IPS-11a (cell line): ENCODE data around the gene MCU.
"Not testable (repeated sequence)": the region's sequence is repeated elsewhere in the genome, so short reads cannot be mapped to it uniquely, and the experiment has no call there.

ENCODE experiments used
- H3K4me3 ChIP-seq: one replicate; pipeline ENCODE4 v1.5.1; 2013; ENCODE audit warnings: low read depth, low read length, control low read depth

Gene MCU

DNA sequence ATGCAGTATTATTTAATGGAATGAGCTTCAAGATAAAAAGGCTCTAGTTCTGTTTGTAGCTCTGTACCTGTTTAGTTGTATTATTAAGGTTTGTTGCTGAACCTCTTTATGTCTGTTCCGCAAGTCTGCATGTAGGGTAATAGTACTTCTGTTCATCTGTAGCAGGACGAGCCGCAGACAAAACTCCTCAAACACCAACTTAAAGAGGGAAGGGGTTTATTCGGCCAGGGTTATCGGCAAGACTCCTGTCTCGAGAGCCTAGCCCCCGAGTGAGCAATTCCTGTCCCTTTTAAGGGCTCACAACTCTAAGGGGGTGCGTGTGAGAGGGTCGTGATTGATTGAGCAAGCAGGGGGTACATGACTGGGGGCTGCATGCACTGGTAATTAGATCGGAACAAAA lies 67.0 kb downstream of the MCU start:
- H3K4me3 ChIP-seq: not testable (repeated sequence)

DNA sequence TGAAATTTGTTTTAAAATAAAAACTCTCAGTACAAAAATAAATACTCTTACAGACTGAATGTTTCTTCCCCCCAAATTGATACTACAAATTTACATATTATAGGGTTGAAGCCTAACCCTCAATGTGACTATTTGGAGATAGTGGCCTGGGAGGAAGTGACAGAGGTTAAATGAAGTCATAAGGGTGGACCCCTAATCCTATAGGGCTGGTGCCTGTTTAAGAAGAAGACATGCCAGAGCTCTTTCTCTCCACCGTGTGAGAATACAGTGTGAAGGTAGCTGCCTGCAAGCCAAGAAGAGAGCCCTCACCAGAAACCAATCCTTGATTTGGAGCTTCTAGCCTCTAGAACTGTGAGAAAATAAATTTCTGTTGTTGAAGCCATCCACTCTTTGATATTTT lies 67.6 kb downstream of the MCU start:
- H3K4me3 ChIP-seq: no peak overlapping the region

- no peak overlapping the region for H3K4me3 ChIP-seq
Measured at GRCh38 chr10:72761498-72761897, 69.6 kb downstream of the MCU start.

GRCh38 chr10:72762042-72762441 lies 70.1 kb downstream of the MCU start:
- no peak overlapping the region for H3K4me3 ChIP-seq

- no peak overlapping the region for H3K4me3 ChIP-seq
Measured at GRCh38 chr10:72763201-72763600, 71.3 kb downstream of the MCU start.

DNA sequence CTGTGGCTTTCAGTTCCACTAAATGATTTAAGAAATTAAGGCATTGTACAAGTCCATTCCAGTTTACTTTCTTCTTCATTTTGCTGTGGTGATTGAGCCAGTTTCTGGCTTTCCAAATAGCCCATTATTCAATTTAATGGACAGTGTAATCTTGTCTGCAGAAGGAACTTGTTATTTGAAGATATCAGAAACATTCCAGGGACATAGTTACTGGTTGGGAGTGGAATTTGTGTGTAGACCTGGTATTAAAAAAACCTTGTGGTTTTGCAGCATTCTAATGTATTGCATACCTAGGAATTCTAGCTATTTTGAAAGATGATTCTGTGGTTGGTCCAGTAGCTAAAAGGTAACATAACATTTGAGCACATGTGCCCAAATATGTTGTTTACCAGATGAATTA lies 72.2 kb downstream of the MCU start:
- H3K4me3 ChIP-seq: no peak overlapping the region

- no peak overlapping the region for H3K4me3 ChIP-seq
Measured at GRCh38 chr10:72765051-72765745, 73.3 kb downstream of the MCU start.

DNA sequence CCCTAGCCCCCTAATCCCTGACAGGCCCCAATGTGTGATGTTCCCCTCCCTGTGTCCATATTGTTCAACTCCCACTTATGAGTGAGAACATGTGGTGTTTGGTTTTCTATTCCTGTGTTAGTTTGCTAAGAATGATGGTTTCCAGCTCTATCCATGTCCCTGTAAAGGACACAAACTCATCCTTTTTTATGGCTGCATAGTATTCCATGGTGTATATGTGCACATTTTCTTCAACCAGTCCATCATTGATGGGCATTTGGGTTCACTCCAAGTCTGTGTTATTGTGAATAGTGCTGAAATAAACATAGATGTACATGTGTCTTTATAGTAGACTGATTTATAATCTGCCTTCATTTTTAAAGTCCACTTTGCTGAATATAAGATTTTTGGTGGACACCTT lies 79.3 kb downstream of the MCU start:
- H3K4me3 ChIP-seq: not testable (repeated sequence)

GRCh38 chr10:72772031-72772430 lies 80.1 kb downstream of the MCU start:
- H3K4me3 ChIP-seq: no peak overlapping the region

- H3K4me3 ChIP-seq: no peak overlapping the region
Measured at GRCh38 chr10:72779874-72780273, 87.9 kb downstream of the MCU start.

DNA sequence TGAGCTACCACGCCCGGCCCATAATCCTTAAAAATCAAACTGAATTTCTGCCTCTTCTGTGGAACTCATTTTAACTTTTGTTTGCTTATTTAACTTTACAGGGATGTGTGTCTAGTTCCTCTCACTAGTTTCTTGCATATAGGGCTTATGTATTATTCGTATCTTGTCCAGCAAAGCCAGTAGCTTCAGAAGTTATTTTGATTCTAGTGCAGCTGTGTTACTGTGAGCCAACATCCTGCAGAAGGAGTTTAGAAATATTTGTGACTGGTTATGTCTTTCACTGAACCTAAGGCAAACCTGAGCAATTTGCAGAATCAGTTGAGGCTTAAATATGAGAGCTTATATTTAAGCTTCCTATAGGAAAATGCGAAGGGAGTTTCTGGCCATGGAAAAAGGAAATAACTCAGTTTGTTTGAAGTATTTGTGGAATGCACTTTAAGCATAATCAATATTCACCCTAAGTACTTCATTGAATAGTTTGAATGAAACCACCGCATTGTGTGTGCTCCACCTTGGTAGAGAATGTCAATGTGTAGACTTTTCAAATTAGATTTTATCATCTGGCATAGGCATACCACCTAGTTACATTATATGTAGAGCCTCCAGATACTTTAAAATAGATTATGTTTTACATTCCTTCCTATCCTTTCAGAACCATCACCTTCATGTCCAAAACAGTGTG lies 90.8 kb downstream of the MCU start:
- no peak overlapping the region for H3K4me3 ChIP-seq

DNA sequence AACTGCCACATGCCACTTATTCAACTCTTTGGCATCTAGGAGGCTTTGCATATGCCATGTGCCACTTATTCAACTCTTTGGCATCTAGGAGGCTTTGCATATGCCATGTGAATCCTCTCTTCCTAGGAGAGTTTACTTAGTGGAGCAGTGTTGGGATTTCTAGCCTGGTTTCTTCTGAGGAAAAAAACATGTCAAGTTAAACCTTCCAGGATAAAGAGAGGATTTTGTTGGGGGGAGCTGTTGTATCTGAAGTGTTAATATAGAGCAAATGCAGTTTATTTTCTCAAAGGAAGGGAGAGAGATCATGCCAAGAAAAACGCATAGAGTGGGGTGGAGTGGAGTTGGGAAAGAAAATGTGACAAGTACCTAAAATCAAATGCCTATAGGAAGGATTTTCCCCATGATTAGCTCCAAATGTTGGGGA lies 91.5 kb downstream of the MCU start:
- no peak overlapping the region for H3K4me3 ChIP-seq

GRCh38 chr10:72784551-72785351 lies 92.8 kb downstream of the MCU start:
- H3K4me3 ChIP-seq: no peak overlapping the region

GRCh38 chr10:72785409-72785808 lies 93.5 kb downstream of the MCU start:
- H3K4me3 ChIP-seq: no peak overlapping the region

DNA sequence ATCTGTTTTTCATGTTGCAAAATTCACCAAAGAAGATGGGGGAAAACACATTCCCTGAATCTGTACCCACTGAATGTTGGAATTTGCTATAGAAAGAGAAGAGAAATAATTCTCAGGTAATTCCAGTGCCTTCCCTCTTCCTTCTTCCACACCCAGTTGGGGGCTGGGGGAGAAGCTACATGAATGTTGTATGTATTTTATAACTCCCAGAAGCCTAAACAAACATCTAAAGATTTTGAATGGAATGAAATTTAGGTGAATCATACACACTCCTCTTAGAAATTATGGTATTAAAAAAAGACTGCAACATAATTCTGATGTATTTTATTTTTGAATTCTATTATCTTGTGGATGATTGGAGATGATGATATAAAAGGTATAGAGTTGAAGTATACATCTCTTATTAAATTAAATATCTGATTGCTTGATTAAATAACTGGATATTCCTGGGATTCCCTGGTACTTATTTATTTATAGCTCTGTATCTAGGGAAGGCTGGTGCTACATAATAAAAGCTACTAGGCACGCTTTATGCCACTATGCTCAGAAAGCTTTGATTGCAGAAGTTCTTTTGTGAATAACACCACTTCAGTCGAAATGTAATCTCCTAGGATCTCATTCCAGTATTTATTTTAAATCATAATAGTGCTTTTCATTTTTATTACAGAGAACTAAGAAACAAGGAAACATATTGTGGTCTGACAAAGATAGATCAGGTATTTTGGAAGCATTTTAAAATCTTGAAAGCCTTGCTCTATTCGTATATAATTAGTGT lies 98.5 kb downstream of the MCU start:
- no peak overlapping the region for H3K4me3 ChIP-seq

GRCh38 chr10:72792288-72792687 lies 100.3 kb downstream of the MCU start:
- no peak overlapping the region for H3K4me3 ChIP-seq

GRCh38 chr10:72793752-72794151 lies 101.8 kb downstream of the MCU start:
- H3K4me3 ChIP-seq: no peak overlapping the region

GRCh38 chr10:72794260-72794659 lies 102.3 kb downstream of the MCU start:
- H3K4me3 ChIP-seq: no peak overlapping the region

DNA sequence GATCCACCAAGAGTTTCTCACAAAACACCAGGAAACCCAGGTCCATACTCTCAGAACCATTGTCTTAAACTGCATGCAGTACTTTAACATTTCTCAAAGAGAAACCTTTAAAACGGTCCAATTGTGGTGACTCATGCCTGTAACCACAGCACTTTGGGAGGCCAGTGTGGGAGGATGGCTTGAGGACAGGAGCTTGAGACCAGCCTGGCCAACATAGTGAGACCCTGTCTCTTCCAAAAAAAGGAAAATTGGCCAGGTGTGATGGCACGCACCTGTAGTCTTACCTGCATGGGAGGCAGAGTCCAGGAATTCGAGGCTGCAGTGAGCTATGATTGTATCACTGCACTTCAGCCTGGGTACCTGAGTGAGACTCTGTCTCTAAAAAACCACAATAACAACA lies 104.1 kb downstream of the MCU start:
- H3K4me3 ChIP-seq: no peak overlapping the region

- H3K4me3 ChIP-seq: no peak overlapping the region
Measured at GRCh38 chr10:72796538-72796937, 104.6 kb downstream of the MCU start.
